ENCODE measurements around the gene SALL2. TPM values are rescaled to one million over a fixed set of nuclear protein-coding genes. Genes with fewer than 3 reads are reported as not detected.

Gene SALL2
- polyA plus RNA-seq, 4 donors = 56.7 to 64.8 (median 60.1) TPM

- no peak for DNase-seq (ENCODE audit: low read depth in 4 of 4, low spot score in 3 of 4)
Measured at GRCh38 chr14:21528381-21529348, 2.5 kb upstream of the SALL2 start.

GRCh38 chr14:21527318-21527679 lies 1.2 kb upstream of the SALL2 start:
- DNase-seq (ENCODE audit: low read depth in 4 of 4, low spot score in 3 of 4) = no peak

- no peak for DNase-seq (ENCODE audit: low read depth in 4 of 4, low spot score in 3 of 4)
Measured at GRCh38 chr14:21526672-21527317, 649 bp upstream of the SALL2 start.

GRCh38 chr14:21525571-21525961 lies 580 bp downstream of the SALL2 start:
- no peak for DNase-seq (ENCODE audit: low read depth in 4 of 4, low spot score in 3 of 4)

GRCh38 chr14:21524575-21525490 lies 1.3 kb downstream of the SALL2 start:
- DNase-seq (ENCODE audit: low read depth in 4 of 4, low spot score in 3 of 4) = no peak

- no peak for DNase-seq (ENCODE audit: low read depth in 4 of 4, low spot score in 3 of 4)
Measured at GRCh38 chr14:21523203-21523602, 2.9 kb downstream of the SALL2 start.

- DNase-seq (ENCODE audit: low read depth in 4 of 4, low spot score in 3 of 4) = no peak
Measured at GRCh38 chr14:21521501-21521900, 4.6 kb downstream of the SALL2 start.

- no peak for DNase-seq (ENCODE audit: low read depth in 4 of 4, low spot score in 3 of 4)
Measured at GRCh38 chr14:21520767-21521166, 5.4 kb downstream of the SALL2 start.

- DNase-seq (ENCODE audit: low read depth in 4 of 4, low spot score in 3 of 4) = no peak
Measured at GRCh38 chr14:21518725-21519124, 7.4 kb downstream of the SALL2 start.

- DNase-seq (ENCODE audit: low read depth in 4 of 4, low spot score in 3 of 4) = no peak
Measured at GRCh38 chr14:21514341-21514740, 11.8 kb downstream of the SALL2 start.

GRCh38 chr14:21510735-21511657 lies 15.2 kb downstream of the SALL2 start, which contains the start of gene METTL3:
TSS of gene METTL3 (minus strand) at chr14:21511340. CDS start at chr14:21511223, 117 bp downstream.
- DNase-seq (ENCODE audit: low read depth in 4 of 4, low spot score in 3 of 4) = peak; percentile 96 to 98 (median 97)

- DNase-seq (ENCODE audit: low read depth in 4 of 4, low spot score in 3 of 4) = no peak
Measured at GRCh38 chr14:21509432-21510143, 16.6 kb downstream of the SALL2 start.

- no peak for DNase-seq (ENCODE audit: low read depth in 4 of 4, low spot score in 3 of 4)
Measured at GRCh38 chr14:21506557-21506956, 19.6 kb downstream of the SALL2 start.

- DNase-seq (ENCODE audit: low read depth in 4 of 4, low spot score in 3 of 4) = no peak
Measured at GRCh38 chr14:21505012-21505553, 21.1 kb downstream of the SALL2 start.

- no peak for DNase-seq (ENCODE audit: low read depth in 4 of 4, low spot score in 3 of 4)
Measured at GRCh38 chr14:21503376-21503775, 22.8 kb downstream of the SALL2 start.

GRCh38 chr14:21501568-21501967 lies 24.6 kb downstream of the SALL2 start:
- no peak for DNase-seq (ENCODE audit: low read depth in 4 of 4, low spot score in 3 of 4)

- DNase-seq (ENCODE audit: low read depth in 4 of 4, low spot score in 3 of 4) = peak in 1 of 4 donors; percentile 38
Measured at GRCh38 chr14:21498540-21499526, 27.3 kb downstream of the SALL2 start.

GRCh38 chr14:21496453-21496852 lies 29.7 kb downstream of the SALL2 start:
- no peak for DNase-seq (ENCODE audit: low read depth in 4 of 4, low spot score in 3 of 4)

All from left renal pelvis (tissue), 4 donors.